HG03457 (cell line): ENCODE measurements around the gene OR10T2.
"Not testable (repeated sequence)": the region's sequence is repeated elsewhere in the genome, so short reads cannot be mapped to it uniquely, and the experiment has no call there.

Source experiments
- ATAC-seq: cut with Tn5 transposase; IDR thresholded peaks from one replicate; pipeline ENCODE4 v1.9.1; 2021; ENCODE audit warnings: moderate number of reproducible peaks; ENCODE audit not compliant: unreplicated experiment

The OR10T2 gene

DNA sequence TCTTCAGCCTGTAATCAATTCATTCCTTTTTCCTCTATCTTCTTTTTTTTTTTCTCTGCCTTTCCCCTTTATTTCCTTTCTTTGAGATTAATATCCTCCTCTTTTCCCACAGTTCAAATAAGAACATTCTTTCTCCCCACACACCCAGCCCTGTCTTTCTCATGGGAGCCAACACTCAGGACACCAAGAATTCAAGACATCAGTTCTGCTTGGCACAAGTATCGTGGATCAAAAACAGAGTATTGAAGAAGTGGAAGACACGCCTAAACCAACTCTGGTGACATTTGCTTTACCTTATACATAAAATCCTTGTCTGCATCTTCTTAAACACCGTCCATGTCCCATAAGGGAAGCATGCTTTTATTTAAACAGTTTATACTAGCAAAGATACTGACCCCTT lies 42.6 kb downstream of the OR10T2 start:
- no peak for ATAC-seq

DNA sequence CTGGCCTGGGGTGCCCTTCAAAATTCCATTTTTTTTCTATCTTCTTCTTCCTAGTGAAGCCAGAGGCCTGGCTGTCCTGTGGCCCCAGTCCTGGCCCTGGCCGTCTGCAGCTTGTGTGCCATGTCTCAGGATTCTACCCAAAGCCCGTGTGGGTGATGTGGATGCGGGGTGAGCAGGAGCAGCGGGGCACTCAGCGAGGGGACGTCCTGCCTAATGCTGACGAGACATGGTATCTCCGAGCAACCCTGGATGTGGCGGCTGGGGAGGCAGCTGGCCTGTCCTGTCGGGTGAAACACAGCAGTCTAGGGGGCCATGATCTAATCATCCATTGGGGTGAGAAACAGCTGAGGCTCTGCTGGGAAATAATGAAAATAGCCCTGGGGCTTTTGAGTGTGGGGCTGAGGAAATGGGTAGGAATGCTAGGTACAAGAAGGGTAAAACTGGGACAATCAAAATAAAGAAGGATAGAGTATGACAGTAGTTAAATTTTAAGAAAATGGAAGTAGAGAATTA lies 43.4 kb downstream of the OR10T2 start:
- no peak for ATAC-seq

DNA sequence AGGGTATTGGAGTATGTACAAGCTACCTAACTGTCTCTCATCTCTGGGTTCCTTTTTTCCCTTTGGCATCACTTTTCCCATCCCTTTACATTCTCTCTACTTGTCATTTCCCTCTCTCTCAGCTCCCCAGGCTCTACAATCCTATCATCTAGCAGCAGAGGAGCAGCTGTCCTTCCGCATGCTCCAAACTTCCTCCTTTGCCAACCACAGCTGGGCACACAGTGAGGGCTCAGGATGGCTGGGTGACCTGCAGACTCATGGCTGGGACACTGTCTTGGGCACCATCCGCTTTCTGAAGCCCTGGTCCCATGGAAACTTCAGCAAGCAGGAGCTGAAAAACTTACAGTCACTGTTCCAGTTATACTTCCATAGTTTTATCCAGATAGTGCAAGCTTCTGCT lies 45.0 kb downstream of the OR10T2 start:
- no peak for ATAC-seq

DNA sequence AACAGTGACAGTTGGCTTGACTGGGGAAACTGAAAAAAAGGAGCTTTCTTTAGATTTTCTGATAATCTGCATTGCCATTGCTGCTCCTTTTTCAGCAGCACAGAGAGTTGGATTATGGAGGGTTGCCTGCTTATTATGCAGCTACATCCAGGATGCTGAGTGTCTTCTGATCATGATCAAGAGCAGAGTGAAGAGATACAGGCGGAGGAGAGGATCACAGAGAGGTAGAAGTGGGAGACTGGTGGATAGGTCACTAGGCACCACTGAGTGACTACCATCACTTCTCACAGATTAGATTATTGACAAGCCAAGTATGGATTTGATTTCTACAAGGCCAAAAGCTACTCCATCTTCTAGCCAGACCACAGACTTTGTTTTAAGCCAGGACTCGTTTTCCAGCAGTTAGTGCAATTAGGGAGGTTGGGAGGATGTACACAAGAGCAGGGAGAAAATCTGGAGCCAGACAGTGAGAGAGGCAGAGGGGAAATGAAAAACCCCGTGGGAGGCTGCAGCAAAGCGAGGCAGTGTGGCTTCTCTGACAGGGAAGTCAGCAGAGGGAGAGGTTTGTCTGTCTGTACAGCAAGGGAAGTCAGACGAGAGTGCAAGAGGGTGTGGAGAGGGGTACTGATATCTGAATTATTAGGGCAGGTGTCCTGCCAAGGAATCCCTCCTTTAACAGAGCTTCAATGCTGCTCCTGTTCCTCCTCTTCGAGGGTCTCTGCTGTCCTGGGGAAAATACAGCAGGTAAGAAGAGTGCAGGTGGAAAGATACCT lies 45.8 kb downstream of the OR10T2 start, which contains the start of gene CD1E:
CD1E (plus strand) TSS at position 592 of the 773 bp plus-strand sequence; CDS start at position 687, 95 bp downstream.
- no peak for ATAC-seq

DNA sequence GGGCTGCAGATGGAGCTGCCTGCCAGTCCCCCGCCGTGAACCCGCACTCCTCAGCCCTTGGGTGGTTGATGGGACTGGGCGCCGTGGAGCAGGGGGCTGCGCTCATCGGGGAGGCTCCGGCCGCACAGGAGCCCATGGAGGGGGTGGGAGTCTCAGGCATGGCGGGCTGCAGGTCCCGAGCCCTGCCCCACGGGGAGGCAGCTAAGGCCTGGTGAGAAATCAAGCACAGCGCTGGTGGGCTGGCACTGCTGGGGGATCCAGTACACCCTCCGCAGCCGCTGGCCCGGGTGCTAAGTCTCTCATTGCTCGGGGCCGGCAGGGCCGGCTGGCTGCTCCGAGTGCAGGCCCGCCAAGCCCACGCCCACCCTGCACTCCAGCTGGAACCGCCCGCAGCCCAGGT lies 50.3 kb downstream of the OR10T2 start:
- ATAC-seq, result not testable (repeated sequence)
